ENCODE data around the gene STIM2.

DNA sequence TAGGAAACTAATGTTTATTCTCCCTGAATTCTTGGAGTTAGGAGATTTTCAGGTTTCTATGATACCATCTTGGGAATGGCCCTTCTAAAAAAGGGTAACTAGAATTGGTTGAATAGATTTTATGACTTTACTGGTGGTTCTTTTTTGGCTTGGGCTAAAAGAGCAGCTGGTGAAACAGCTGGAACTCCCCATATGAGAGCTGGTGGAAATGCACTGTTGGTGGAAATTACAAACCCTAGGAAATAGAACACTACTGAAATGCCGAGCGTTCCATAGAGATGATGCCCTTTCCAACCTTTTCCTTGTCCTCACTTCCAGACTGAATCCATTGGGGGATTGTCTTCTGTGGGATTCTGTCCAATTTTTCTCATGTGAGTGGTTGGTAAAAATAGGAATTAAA lies 139.5 kb downstream of the STIM2 start:
- no peak for TF ChIP-seq TAF1 (IDR thresholded peaks at IDR 0.05; ENCODE audit: low read depth, low read length)
- TF ChIP-seq POLR2A (IDR thresholded peaks at IDR 0.05; ENCODE audit: low read depth, low read length): no peak
- no peak for TF ChIP-seq POLR2AphosphoS5 (IDR thresholded peaks at IDR 0.05; ENCODE audit: low read depth, low read length)
- TF ChIP-seq SPI1 (IDR thresholded peaks at IDR 0.05; ENCODE audit: low read depth, low read length): no peak

All from GM12891 (cell line).